GM10266 (cell line): ENCODE measurements around the gene TBC1D14.

Experiments
- DNase-seq: peaks from one replicate; pipeline ENCODE4 v3.0.0; 2012; ENCODE audit errors: extremely low spot score
- TF ChIP-seq, protein P1 (sequence below): IDR thresholded peaks from 2 replicates; pipeline ENCODE4 v1.5.1; 2012; ENCODE audit warnings: mild to moderate bottlenecking, low read depth; ENCODE audit not compliant: control insufficient read depth, insufficient read depth; ENCODE audit errors: missing control alignments

Gene TBC1D14

DNA sequence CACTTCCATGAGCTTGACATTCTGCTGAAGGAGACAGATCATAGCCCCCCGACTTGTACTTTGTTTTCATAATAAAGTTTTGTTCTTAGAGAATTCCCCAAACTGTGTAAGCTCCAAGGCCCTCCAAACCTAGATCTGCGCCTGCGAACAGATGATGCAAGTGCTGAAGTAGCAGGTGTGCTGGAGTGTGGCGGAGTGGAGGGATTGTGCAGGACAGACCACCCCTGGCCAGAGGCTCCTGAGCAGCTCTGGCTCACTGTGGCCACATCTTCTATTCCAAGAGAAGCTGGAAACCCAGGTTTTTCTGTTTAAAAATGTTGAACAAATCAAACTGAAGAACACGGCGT, 46.4 kb downstream of the TBC1D14 start:
- TF ChIP-seq, protein P1, sequence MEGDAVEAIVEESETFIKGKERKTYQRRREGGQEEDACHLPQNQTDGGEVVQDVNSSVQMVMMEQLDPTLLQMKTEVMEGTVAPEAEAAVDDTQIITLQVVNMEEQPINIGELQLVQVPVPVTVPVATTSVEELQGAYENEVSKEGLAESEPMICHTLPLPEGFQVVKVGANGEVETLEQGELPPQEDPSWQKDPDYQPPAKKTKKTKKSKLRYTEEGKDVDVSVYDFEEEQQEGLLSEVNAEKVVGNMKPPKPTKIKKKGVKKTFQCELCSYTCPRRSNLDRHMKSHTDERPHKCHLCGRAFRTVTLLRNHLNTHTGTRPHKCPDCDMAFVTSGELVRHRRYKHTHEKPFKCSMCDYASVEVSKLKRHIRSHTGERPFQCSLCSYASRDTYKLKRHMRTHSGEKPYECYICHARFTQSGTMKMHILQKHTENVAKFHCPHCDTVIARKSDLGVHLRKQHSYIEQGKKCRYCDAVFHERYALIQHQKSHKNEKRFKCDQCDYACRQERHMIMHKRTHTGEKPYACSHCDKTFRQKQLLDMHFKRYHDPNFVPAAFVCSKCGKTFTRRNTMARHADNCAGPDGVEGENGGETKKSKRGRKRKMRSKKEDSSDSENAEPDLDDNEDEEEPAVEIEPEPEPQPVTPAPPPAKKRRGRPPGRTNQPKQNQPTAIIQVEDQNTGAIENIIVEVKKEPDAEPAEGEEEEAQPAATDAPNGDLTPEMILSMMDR: no peak
- no peak for DNase-seq

DNA sequence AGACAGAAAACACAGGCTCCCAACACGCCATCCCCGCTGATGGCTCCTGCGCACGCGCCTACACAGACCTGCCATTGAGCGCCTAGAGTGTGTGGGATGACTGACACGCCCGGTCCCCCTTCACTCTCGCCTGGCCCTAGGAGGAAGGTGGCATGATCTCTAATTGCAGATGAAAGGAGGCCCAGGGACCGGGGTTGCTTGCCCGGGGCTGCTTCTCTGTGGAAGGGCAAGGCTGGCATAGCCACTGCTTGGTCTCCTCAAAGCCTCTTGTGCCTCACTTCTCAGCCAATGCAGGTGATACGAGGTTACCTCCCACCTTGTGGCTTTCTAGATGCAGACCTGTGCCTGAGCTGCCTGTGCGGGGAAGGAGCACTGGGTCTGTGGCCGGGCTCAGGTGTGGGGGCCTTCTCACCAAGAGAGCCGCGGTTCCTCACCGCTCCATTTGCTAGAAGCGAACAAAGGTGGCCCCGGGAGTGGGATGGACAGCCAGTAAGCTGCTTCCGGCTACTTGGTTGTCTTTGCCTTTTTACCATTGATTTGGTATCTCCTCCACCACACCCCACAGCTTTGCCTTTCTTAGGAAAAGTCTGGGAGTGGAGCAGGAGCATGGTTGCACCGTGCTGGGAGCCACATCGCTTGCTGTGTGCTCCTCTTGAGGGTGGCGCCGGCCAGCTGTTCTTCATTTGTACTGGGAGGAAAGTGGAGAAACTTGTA, 47.0 kb downstream of the TBC1D14 start:
- no peak for DNase-seq
- TF ChIP-seq, protein P1: no peak

GRCh38 chr4:6957148-6957520, 47.5 kb downstream of the TBC1D14 start:
- TF ChIP-seq, protein P1: no peak
- DNase-seq: no peak

DNA sequence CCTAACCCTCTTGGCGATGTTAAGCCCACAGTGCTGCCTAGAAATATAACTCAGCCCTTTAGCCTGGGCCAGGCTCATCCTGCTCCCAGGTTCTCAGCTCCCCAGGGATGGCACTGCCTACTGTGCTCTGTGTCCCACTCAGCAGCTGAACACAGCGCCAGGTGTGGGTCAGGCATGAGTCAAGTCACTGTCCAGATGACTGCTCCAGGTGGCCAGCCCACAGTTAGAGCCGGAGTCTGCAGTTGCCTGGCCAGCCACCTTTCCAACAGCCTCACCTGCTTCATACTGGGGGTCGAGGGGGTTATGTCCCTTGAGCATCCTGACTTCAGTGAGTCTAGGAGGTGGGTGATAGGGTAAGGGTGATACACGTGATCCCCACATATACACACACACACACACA, 48.4 kb downstream of the TBC1D14 start:
- TF ChIP-seq, protein P1: no peak

GRCh38 chr4:6959261-6959660, 49.6 kb downstream of the TBC1D14 start:
- TF ChIP-seq, protein P1: no peak
- no peak for DNase-seq

More for the DNA sequence above, 48.4 kb downstream of the TBC1D14 start:
- DNase-seq: no peak

DNA sequence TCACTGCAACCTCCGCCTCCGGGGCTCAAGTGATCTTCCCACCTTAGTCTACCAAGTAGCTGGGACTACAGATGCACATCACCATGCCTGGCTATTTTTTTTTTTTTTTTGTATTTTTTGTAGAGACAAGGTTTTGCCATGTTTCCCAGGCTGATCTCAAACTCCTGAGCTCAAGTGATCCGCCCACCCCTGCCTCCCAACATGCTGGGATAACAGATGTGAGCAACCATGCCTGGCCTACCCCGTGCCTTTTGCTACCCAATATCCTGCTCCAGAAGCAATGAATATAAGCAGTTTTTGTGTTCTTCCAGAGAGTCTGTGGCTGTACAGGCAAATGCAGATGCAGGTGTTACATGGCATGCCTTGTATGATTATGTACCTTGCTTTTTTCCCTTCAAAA, 50.5 kb downstream of the TBC1D14 start:
- TF ChIP-seq, protein P1: no peak
- DNase-seq: no peak

DNA sequence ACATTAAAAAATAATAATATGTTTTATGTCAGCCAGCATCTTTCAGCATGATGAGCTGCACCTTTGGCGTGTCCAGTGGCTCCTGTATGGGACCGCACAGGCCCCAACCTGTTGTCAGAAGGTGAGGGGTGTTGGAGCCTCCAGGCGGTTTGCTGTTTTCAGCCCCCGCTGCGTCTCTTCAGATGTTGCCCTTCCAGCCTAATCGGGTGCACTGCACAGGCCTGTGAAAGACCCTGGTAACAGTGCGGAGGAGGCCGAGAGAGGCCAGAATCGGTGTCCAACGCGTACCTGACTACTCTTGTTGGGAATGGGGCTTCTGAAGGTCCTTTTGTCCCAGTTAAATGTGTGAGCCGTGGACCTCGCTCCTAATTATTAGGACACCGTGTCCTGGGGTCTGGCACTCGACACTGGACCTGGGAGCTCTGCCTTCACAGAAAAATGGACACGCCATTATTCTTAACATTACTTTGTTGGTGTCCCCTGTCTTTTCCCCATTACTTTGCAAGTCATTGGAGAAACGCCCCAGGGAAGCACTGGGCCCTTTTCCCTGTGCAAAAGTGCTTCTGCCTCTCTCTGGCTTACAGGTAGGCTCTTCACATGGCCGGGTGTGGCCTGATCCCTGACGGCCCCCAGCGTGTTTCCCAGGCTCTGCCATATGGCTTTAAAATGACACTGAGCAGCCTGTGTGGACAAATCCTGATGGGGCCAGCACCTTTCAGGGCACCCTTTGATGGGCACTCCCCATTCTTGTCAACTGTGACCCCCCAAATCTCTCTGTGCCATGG, 51.2 kb downstream of the TBC1D14 start:
- no peak for DNase-seq
- TF ChIP-seq, protein P1: no peak
